ENCODE data around the gene CCNL2.
"Not testable (repeated sequence)": the region's sequence is repeated elsewhere in the genome, so short reads cannot be mapped to it uniquely, and the experiment has no call there.

Gene CCNL2

GRCh38 chr1:1432274-1432950, 33.3 kb upstream of the CCNL2 start:
- DNase-seq: no peak

GRCh38 chr1:1431845-1432273, 32.7 kb upstream of the CCNL2 start:
- peak; percentile 52 for DNase-seq

- DNase-seq: peak; percentile 30
Observed at GRCh38 chr1:1430992-1431844, 32.1 kb upstream of the CCNL2 start.

- peak; percentile 56 for DNase-seq
Observed at GRCh38 chr1:1430114-1430982, 31.2 kb upstream of the CCNL2 start.

GRCh38 chr1:1429671-1430073, 30.5 kb upstream of the CCNL2 start:
- DNase-seq: no peak

GRCh38 chr1:1428967-1429366, 29.8 kb upstream of the CCNL2 start:
- DNase-seq: not testable (repeated sequence)

GRCh38 chr1:1428174-1428573, 29.0 kb upstream of the CCNL2 start:
- DNase-seq: no peak

- no peak for DNase-seq
Observed at GRCh38 chr1:1427820-1428148, 28.6 kb upstream of the CCNL2 start.

GRCh38 chr1:1427106-1427819, 28.1 kb upstream of the CCNL2 start:
- peak; percentile 55 for DNase-seq

- no peak for DNase-seq
Observed at GRCh38 chr1:1426496-1427105, 27.5 kb upstream of the CCNL2 start.

GRCh38 chr1:1425753-1426495, 26.8 kb upstream of the CCNL2 start:
- DNase-seq: no peak

GRCh38 chr1:1425426-1425752, 26.3 kb upstream of the CCNL2 start:
- no peak for DNase-seq

- no peak for DNase-seq
Observed at GRCh38 chr1:1424707-1425106, 25.6 kb upstream of the CCNL2 start.

GRCh38 chr1:1423245-1423597, 24.1 kb upstream of the CCNL2 start:
- DNase-seq: no peak

GRCh38 chr1:1422465-1423244, 23.5 kb upstream of the CCNL2 start:
- peak; percentile 26 for DNase-seq

GRCh38 chr1:1421907-1422464, 22.9 kb upstream of the CCNL2 start:
- DNase-seq: peak; percentile 28

GRCh38 chr1:1421147-1421906, 22.2 kb upstream of the CCNL2 start, which contains the start of gene ANKRD65:
Gene ANKRD65 (minus strand): TSS chr1:1421276. CDS start chr1:1421005, 271 bp downstream.
- no peak for DNase-seq

GRCh38 chr1:1420654-1421141, 21.6 kb upstream of the CCNL2 start:
- DNase-seq: peak; percentile 16
